ENCODE results near the gene ABHD16A. TPM values are rescaled to one million over a fixed set of nuclear protein-coding genes. Genes with fewer than 3 reads are reported as not detected.
A peak's percentile ranks its signal among the peaks of the same experiment; 100 is the strongest.

Gene ABHD16A
- total and polyA plus RNA-seq, 2 of the 13 experiments (the other 11 are each of a cell fraction or from before 2014, with no cell fraction given) = 43.5 to 45.4 TPM

DNA sequence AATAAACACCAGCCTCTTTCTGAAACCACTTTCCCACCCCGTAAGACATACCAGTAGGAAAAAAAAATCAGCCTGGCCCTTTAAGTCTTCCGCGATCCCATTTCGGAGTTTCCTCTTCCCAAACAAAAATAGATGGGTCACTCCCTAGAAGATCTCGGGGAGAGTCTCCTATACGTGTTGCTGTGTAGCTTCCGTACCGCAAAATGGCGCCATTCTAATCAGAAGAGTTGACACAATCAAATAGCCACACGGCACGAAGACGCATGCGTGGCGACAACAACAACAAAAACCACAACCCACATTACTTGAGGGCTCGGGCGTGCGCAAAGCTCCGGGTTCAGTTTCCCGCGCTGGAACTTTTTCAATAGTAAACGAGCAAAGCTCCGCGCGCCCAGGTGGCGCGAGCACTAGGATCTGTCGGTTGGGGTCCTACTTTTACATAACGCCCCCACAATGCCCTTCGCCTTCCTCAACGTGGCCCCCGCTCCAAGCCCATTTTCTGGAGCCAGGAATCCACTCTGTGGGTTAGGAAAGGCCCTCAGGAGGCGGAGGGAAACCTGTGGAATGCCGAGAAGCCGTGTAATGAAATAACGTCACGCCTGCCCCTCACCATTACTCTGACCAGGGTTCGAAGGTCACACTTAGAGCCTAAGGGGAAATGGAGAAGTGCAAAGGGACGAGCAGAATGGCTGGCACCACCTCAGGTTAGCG, 38.2 kb downstream of the ABHD16A start, which contains the start of gene GPANK1 (continued):
- TF ChIP-seq, protein P1, sequence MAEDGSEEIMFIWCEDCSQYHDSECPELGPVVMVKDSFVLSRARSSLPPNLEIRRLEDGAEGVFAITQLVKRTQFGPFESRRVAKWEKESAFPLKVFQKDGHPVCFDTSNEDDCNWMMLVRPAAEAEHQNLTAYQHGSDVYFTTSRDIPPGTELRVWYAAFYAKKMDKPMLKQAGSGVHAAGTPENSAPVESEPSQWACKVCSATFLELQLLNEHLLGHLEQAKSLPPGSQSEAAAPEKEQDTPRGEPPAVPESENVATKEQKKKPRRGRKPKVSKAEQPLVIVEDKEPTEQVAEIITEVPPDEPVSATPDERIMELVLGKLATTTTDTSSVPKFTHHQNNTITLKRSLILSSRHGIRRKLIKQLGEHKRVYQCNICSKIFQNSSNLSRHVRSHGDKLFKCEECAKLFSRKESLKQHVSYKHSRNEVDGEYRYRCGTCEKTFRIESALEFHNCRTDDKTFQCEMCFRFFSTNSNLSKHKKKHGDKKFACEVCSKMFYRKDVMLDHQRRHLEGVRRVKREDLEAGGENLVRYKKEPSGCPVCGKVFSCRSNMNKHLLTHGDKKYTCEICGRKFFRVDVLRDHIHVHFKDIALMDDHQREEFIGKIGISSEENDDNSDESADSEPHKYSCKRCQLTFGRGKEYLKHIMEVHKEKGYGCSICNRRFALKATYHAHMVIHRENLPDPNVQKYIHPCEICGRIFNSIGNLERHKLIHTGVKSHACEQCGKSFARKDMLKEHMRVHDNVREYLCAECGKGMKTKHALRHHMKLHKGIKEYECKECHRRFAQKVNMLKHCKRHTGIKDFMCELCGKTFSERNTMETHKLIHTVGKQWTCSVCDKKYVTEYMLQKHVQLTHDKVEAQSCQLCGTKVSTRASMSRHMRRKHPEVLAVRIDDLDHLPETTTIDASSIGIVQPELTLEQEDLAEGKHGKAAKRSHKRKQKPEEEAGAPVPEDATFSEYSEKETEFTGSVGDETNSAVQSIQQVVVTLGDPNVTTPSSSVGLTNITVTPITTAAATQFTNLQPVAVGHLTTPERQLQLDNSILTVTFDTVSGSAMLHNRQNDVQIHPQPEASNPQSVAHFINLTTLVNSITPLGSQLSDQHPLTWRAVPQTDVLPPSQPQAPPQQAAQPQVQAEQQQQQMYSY (CRISPR knock-in tag; IDR thresholded peaks at IDR 0.05) = peak; percentile 70; the same call in 1 of the 2 replicates
- TF ChIP-seq ZNF839 (CRISPR knock-in tag; IDR thresholded peaks at IDR 0.05; ENCODE audit: borderline replicate concordance) (no peak), ATF6 (CRISPR knock-in tag; conservative IDR thresholded peaks at IDR 0.05) (no peak), ZNF552 (CRISPR knock-in tag; IDR thresholded peaks at IDR 0.05; ENCODE audit: borderline replicate concordance) (0 out of 2 replicates have a peak, but pooled peaks have one; percentile 23), ARNT2 (CRISPR knock-in tag; IDR thresholded peaks at IDR 0.05; ENCODE audit: low read depth) (peak; percentile 36; the same call in 1 of the 2 replicates), RFXANK (CRISPR knock-in tag; IDR thresholded peaks at IDR 0.05) (no peak), NCOA1 (CRISPR knock-in tag; IDR thresholded peaks at IDR 0.05) (peak; percentile 50; the same call in 1 of the 2 replicates), ZNF33A (CRISPR knock-in tag; IDR thresholded peaks at IDR 0.05; ENCODE audit: borderline replicate concordance) (peak; percentile 17; the same call in 1 of the 2 replicates), SIX1 (CRISPR knock-in tag; IDR thresholded peaks at IDR 0.05; ENCODE audit: borderline replicate concordance) (no peak; the same call in 1 of the 2 replicates), ZGPAT (CRISPR knock-in tag; IDR thresholded peaks at IDR 0.05) (peak; percentile 39; the same call in 1 of the 2 replicates), SMAD9 (CRISPR knock-in tag; IDR thresholded peaks at IDR 0.05) (no peak), CHD2 (IDR thresholded peaks at IDR 0.05; ENCODE audit: low read depth, low read length) (no peak), ZNF382 (CRISPR knock-in tag; IDR thresholded peaks at IDR 0.05; ENCODE audit: borderline replicate concordance) (no peak), ZFP41 (CRISPR knock-in tag; IDR thresholded peaks at IDR 0.05; ENCODE audit: borderline replicate concordance) (peak; percentile 45; the same call in 1 of the 2 replicates), AGO1 (IDR thresholded peaks at IDR 0.05; ENCODE audit: low read depth, low read length, poor library complexity, severe bottlenecking) (no peak)
- TF ChIP-seq, protein P2, sequence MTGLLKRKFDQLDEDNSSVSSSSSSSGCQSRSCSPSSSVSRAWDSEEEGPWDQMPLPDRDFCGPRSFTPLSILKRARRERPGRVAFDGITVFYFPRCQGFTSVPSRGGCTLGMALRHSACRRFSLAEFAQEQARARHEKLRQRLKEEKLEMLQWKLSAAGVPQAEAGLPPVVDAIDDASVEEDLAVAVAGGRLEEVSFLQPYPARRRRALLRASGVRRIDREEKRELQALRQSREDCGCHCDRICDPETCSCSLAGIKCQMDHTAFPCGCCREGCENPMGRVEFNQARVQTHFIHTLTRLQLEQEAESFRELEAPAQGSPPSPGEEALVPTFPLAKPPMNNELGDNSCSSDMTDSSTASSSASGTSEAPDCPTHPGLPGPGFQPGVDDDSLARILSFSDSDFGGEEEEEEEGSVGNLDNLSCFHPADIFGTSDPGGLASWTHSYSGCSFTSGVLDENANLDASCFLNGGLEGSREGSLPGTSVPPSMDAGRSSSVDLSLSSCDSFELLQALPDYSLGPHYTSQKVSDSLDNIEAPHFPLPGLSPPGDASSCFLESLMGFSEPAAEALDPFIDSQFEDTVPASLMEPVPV (CRISPR knock-in tag; IDR thresholded peaks at IDR 0.05) = no peak
- TF ChIP-seq, protein P3, sequence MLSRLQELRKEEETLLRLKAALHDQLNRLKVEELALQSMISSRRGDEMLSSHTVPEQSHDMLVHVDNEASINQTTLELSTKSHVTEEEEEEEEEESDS (CRISPR knock-in tag; IDR thresholded peaks at IDR 0.05; ENCODE audit: borderline replicate concordance) = 0 out of 2 replicates have a peak, but pooled peaks have one; percentile 23
